Loucy (cell line): ENCODE results near the gene NBEA.

Experiments used
- CTCF ChIP-seq: fragments of 200-600 bp; sonication (generic); conservative IDR thresholded peaks from 2 replicates; pipeline ENCODE4 v1.5.1; 2014; ENCODE audit warnings: mild to moderate bottlenecking, antibody characterized with exemption, low read length
- EZH2phosphoT487 ChIP-seq: fragments of 200-600 bp; IDR thresholded peaks from 2 replicates; pipeline ENCODE4 v1.6.1; 2018; ENCODE audit warnings: antibody characterized with exemption, mild to moderate bottlenecking, moderate library complexity, borderline replicate concordance

GRCh38 chr13:35687336-35687735, 745.3 kb downstream of the NBEA start:
- no peak for TF ChIP-seq CTCF
- TF ChIP-seq EZH2phosphoT487, result no peak
